ENCODE results near the gene AMPD2.
A peak's percentile ranks its signal among the peaks of the same experiment; 100 is the strongest.

AMPD2 gene

GRCh38 chr1:109619576-109620400 lies at the start of gene AMPD2, which contains the start of gene GNAT2:
Gene AMPD2 (plus strand): TSS chr1:109619837. CDS start chr1:109621176, 1,339 bp downstream.
Gene GNAT2 (minus strand): TSS chr1:109619616. CDS start chr1:109612870, 6,746 bp downstream.
- peak; percentile 70 to 77 for DNase-seq

- DNase-seq, result no peak
These were observed 49.2 kb upstream of the AMPD2 start for GRCh38 chr1:109570414-109570813.

- DNase-seq, result no peak
These were observed 45.9 kb upstream of the AMPD2 start for GRCh38 chr1:109573785-109574184.

GRCh38 chr1:109578947-109579443 lies 40.6 kb upstream of the AMPD2 start:
- no peak for DNase-seq

GRCh38 chr1:109579491-109579890 lies 40.1 kb upstream of the AMPD2 start:
- DNase-seq, result peak; percentile 57 to 85

GRCh38 chr1:109582021-109582420 lies 37.6 kb upstream of the AMPD2 start:
- DNase-seq, result no peak

GRCh38 chr1:109584766-109585165 lies 34.9 kb upstream of the AMPD2 start:
- DNase-seq, result no peak

GRCh38 chr1:109586055-109586454 lies 33.6 kb upstream of the AMPD2 start:
- DNase-seq, result no peak

GRCh38 chr1:109589177-109589576 lies 30.5 kb upstream of the AMPD2 start:
- no peak for DNase-seq

GRCh38 chr1:109589679-109590078 lies 30.0 kb upstream of the AMPD2 start:
- DNase-seq, result no peak

GRCh38 chr1:109592916-109593315 lies 26.7 kb upstream of the AMPD2 start:
- no peak for DNase-seq

- DNase-seq, result no peak
These were observed 24.1 kb upstream of the AMPD2 start for GRCh38 chr1:109595531-109595930.

- DNase-seq, result no peak
These were observed 21.5 kb upstream of the AMPD2 start for GRCh38 chr1:109598156-109598555.

GRCh38 chr1:109598655-109599054 lies 21.0 kb upstream of the AMPD2 start:
- no peak for DNase-seq

- no peak for DNase-seq
These were observed 16.4 kb upstream of the AMPD2 start for GRCh38 chr1:109603229-109603628.

- DNase-seq, result no peak
These were observed 14.3 kb upstream of the AMPD2 start for GRCh38 chr1:109605381-109605780.

GRCh38 chr1:109609881-109610280 lies 9.8 kb upstream of the AMPD2 start:
- no peak for DNase-seq

- no peak for DNase-seq
These were observed 8.9 kb upstream of the AMPD2 start for GRCh38 chr1:109610609-109611307.

- DNase-seq, result no peak
These were observed 8.2 kb upstream of the AMPD2 start for GRCh38 chr1:109611308-109611990.

GRCh38 chr1:109613361-109614147 lies 6.1 kb upstream of the AMPD2 start:
- no peak for DNase-seq

GRCh38 chr1:109615879-109616278 lies 3.8 kb upstream of the AMPD2 start:
- no peak for DNase-seq

GRCh38 chr1:109616391-109616790 lies 3.2 kb upstream of the AMPD2 start:
- no peak for DNase-seq

All from NCI-H446 (cell line).